Measurements from ENCODE around the gene PTPN6.

PTPN6 gene

DNA sequence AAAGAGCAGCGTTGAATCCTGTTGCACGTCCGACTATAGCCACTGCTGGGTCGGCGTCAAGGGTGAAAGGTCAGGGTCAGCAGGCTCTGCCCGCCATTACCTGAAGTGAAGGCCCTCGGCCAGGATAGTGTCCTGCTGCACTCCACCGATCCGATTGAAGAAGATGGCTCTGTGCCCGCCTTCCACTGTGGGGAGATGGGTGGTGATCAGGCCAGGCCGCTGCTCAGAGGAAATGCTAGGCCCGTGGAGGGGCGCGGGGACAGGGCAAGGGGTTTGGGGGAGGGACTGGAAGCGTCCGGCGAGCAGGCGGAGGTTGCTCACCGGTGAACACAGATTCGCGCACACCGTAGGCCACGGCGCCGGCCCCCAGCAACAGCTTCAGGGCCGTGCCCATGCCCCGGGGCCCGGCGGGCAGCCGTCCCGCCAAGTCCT is 19.0 kb downstream of the PTPN6 start:
- H3K4me3 ChIP-seq (ENCODE audit: low read length): peak overlapping the region; percentile 91
- H3K4me1 ChIP-seq (ENCODE audit: control insufficient read depth, insufficient read depth, low read length): peaks cover 15% of the 10 kb centered on the region
- H3K9ac ChIP-seq (ENCODE audit: low read depth, low read length): peak overlapping the region; percentile 97
- no peaks in the 10 kb centered on the region for H3K27me3 ChIP-seq (ENCODE audit: control insufficient read depth, insufficient read depth, low read length)
- H3K4me2 ChIP-seq (ENCODE audit: low read length): peak overlapping the region; percentile 96
- H3K36me3 ChIP-seq (ENCODE audit: insufficient read depth, low read length): peaks cover 57% of the 10 kb centered on the region
- no peaks in the 10 kb centered on the region for H3K9me3 ChIP-seq (replicated peaks; ENCODE audit: low read length)

DNA sequence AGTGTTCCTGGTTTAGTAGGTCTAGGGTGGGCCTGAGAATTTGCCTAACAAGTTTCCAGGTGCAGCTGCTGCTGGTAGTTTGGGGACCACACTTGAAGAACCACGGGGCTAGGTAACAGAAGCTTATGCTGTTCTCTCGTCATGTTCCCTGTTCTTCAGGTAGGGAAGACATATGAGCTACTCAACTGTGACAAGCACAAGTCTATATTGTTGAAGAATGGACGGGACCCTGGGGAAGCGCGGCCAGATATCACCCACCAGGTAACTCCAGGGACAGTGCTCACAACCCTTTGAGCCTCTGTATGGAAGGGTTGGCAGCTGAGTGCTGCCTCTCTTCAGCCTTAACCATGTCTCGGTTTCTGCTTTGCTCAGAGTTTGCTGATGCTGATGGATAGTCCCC is 23.0 kb downstream of the PTPN6 start:
- Histone ChIP-seq H3K9ac (ENCODE audit: low read depth, low read length) (no peak overlapping the region), H3K27me3 (ENCODE audit: control insufficient read depth, insufficient read depth, low read length) (no peaks in the 10 kb centered on the region), H3K4me2 (ENCODE audit: low read length) (no peak overlapping the region), H3K4me1 (ENCODE audit: control insufficient read depth, insufficient read depth, low read length) (peaks cover 7% of the 10 kb centered on the region), H3K36me3 (ENCODE audit: insufficient read depth, low read length) (peaks cover 57% of the 10 kb centered on the region), H3K9me3 (replicated peaks; ENCODE audit: low read length) (no peaks in the 10 kb centered on the region), H3K4me3 (ENCODE audit: low read length) (no peak overlapping the region)

GRCh38 chr12:6975297-6976032 is 24.3 kb downstream of the PTPN6 start:
- H3K4me1 ChIP-seq (ENCODE audit: control insufficient read depth, insufficient read depth, low read length): peaks cover 4% of the 10 kb centered on the region
- no peak overlapping the region for H3K9ac ChIP-seq (ENCODE audit: low read depth, low read length)
- H3K4me2 ChIP-seq (ENCODE audit: low read length): no peak overlapping the region
- peaks cover 57% of the 10 kb centered on the region for H3K36me3 ChIP-seq (ENCODE audit: insufficient read depth, low read length)
- no peaks in the 10 kb centered on the region for H3K27me3 ChIP-seq (ENCODE audit: control insufficient read depth, insufficient read depth, low read length)
- H3K4me3 ChIP-seq (ENCODE audit: low read length): no peak overlapping the region
- no peaks in the 10 kb centered on the region for H3K9me3 ChIP-seq (replicated peaks; ENCODE audit: low read length)

DNA sequence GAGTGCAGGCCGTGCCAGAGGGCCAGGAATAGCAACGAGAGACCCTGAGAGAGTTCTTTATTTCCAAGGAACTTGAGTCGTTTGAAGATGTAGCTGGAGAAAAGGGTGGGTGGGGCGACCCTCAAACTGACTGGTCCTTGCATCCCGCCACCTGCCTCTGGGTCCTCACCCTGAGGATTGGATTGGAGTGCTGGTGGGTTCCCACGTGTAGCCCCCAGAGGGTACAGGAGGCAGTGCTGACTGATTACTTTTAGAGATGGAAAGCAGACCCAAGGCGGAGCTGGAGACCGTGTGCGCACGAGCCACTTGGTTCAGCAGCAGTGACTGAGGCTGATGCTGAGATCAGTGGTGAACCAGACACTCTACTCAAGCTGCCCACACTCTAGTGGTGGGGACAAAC is 26.5 kb downstream of the PTPN6 start:
- peaks cover 57% of the 10 kb centered on the region for H3K36me3 ChIP-seq (ENCODE audit: insufficient read depth, low read length)
- no peaks in the 10 kb centered on the region for H3K9me3 ChIP-seq (replicated peaks; ENCODE audit: low read length)
- H3K4me2 ChIP-seq (ENCODE audit: low read length): no peak overlapping the region

DNA sequence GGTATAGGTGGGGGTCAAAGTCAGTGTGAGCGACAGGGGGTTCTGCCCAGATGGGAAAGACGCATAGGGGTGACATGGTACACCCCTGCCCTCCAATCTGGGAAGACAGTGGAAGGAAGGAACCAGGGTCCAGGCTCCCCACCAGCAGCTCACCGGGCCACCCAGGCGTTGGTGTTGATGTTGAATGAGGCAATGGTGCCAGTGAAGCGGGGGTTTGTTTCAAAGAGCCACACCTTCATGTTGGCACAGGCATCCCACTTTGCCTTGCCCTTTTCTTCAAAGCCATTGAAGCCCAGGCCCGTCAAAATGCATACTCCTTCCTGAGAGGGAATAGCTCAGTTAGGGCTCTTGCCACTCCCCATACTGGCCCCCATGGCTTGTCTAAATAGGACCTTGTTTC is 27.0 kb downstream of the PTPN6 start:
- Histone ChIP-seq H3K9me3 (replicated peaks; ENCODE audit: low read length) (no peaks in the 10 kb centered on the region), H3K36me3 (ENCODE audit: insufficient read depth, low read length) (peaks cover 60% of the 10 kb centered on the region), H3K9ac (ENCODE audit: low read depth, low read length) (no peak overlapping the region), H3K27me3 (ENCODE audit: control insufficient read depth, insufficient read depth, low read length) (no peaks in the 10 kb centered on the region), H3K4me3 (ENCODE audit: low read length) (no peak overlapping the region), H3K4me2 (ENCODE audit: low read length) (no peak overlapping the region), H3K4me1 (ENCODE audit: control insufficient read depth, insufficient read depth, low read length) (no peaks in the 10 kb centered on the region)

More for the DNA sequence above, 26.5 kb downstream of the PTPN6 start:
- Histone ChIP-seq H3K4me1 (ENCODE audit: control insufficient read depth, insufficient read depth, low read length) (no peaks in the 10 kb centered on the region), H3K27me3 (ENCODE audit: control insufficient read depth, insufficient read depth, low read length) (no peaks in the 10 kb centered on the region), H3K4me3 (ENCODE audit: low read length) (no peak overlapping the region), H3K9ac (ENCODE audit: low read depth, low read length) (no peak overlapping the region)

- Histone ChIP-seq H3K9ac (ENCODE audit: low read depth, low read length) (no peak overlapping the region), H3K27me3 (ENCODE audit: control insufficient read depth, insufficient read depth, low read length) (no peaks in the 10 kb centered on the region), H3K4me3 (ENCODE audit: low read length) (no peak overlapping the region), H3K4me1 (ENCODE audit: control insufficient read depth, insufficient read depth, low read length) (no peaks in the 10 kb centered on the region), H3K36me3 (ENCODE audit: insufficient read depth, low read length) (peaks cover 60% of the 10 kb centered on the region), H3K4me2 (ENCODE audit: low read length) (no peak overlapping the region), H3K9me3 (replicated peaks; ENCODE audit: low read length) (no peaks in the 10 kb centered on the region)
Measured at GRCh38 chr12:6978611-6979011, 27.5 kb downstream of the PTPN6 start.

DNA sequence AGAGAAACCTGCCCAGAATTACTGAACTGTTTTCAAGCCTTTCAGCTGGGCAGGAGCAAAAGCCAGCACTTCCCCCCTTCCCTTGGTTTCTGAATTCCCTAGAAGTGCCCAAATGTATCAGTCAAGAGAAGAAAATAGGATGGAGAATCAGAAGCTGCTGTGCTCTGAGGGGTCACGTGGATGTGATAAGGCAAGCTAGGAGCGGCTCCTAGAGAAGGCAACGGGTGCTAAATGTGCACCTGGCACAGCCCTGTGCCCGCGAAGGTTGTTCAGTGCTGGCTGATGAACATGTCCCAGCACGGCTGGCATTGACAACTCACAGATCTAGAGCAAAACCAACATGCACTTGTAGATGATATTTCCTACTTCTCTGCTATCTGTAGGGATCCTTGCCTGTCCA is 27.9 kb downstream of the PTPN6 start:
- no peaks in the 10 kb centered on the region for H3K27me3 ChIP-seq (ENCODE audit: control insufficient read depth, insufficient read depth, low read length)
- H3K9me3 ChIP-seq (replicated peaks; ENCODE audit: low read length): no peaks in the 10 kb centered on the region
- H3K4me2 ChIP-seq (ENCODE audit: low read length): no peak overlapping the region
- no peak overlapping the region for H3K9ac ChIP-seq (ENCODE audit: low read depth, low read length)
- peaks cover 59% of the 10 kb centered on the region for H3K36me3 ChIP-seq (ENCODE audit: insufficient read depth, low read length)
- H3K4me1 ChIP-seq (ENCODE audit: control insufficient read depth, insufficient read depth, low read length): no peaks in the 10 kb centered on the region
- H3K4me3 ChIP-seq (ENCODE audit: low read length): no peak overlapping the region

- no peak overlapping the region for H3K9ac ChIP-seq (ENCODE audit: low read depth, low read length)
- H3K4me2 ChIP-seq (ENCODE audit: low read length): no peak overlapping the region
- no peaks in the 10 kb centered on the region for H3K4me1 ChIP-seq (ENCODE audit: control insufficient read depth, insufficient read depth, low read length)
- H3K27me3 ChIP-seq (ENCODE audit: control insufficient read depth, insufficient read depth, low read length): no peaks in the 10 kb centered on the region
- peaks cover 59% of the 10 kb centered on the region for H3K36me3 ChIP-seq (ENCODE audit: insufficient read depth, low read length)
- no peak overlapping the region for H3K4me3 ChIP-seq (ENCODE audit: low read length)
- no peaks in the 10 kb centered on the region for H3K9me3 ChIP-seq (replicated peaks; ENCODE audit: low read length)
Measured at GRCh38 chr12:6979453-6979852, 28.3 kb downstream of the PTPN6 start.

DNA sequence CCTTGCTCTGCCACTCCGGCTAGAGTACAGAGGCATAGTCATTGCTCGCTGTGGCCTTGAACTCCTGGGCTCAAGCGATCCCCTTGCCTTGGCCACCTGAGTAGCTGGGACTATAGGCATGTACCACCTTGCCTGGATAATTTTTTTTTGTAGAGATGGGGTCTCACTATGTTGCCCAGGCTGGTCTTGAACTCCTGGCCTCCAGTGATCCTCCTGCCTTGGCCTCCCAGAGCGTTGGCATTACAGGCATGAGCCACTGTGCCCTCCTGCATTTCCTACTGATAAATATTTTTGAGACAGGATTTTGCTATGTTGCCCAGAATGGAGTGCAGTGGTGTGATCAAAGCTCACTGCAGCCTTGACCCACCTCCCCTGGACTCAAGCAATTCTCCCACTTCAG is 28.9 kb downstream of the PTPN6 start:
- Histone ChIP-seq H3K4me2 (ENCODE audit: low read length) (no peak overlapping the region), H3K4me1 (ENCODE audit: control insufficient read depth, insufficient read depth, low read length) (no peaks in the 10 kb centered on the region), H3K27me3 (ENCODE audit: control insufficient read depth, insufficient read depth, low read length) (no peaks in the 10 kb centered on the region), H3K4me3 (ENCODE audit: low read length) (no peak overlapping the region), H3K9me3 (replicated peaks; ENCODE audit: low read length) (no peaks in the 10 kb centered on the region), H3K9ac (ENCODE audit: low read depth, low read length) (no peak overlapping the region), H3K36me3 (ENCODE audit: insufficient read depth, low read length) (peaks cover 54% of the 10 kb centered on the region)

DNA sequence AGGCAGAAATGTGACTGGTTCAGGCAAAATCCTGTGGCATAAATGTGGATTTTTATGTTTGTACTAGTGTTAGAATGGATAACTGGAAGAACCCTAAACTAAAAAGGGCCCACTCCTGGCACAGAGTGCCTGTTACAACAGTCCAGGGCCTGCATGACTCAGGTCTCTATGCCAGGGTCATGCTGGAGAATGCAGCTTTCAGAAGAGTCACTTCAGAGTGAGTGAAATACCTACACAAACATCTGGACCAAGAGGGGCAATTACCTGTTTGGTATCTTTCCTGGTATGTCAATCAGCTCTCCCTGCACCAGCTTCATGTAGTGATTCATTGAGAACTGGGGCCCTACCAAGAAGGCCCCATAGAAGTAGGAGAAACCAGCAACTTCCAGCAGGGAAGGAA is 29.6 kb downstream of the PTPN6 start:
- no peaks in the 10 kb centered on the region for H3K27me3 ChIP-seq (ENCODE audit: control insufficient read depth, insufficient read depth, low read length)
- peaks cover 47% of the 10 kb centered on the region for H3K36me3 ChIP-seq (ENCODE audit: insufficient read depth, low read length)
- no peak overlapping the region for H3K4me3 ChIP-seq (ENCODE audit: low read length)
- no peaks in the 10 kb centered on the region for H3K4me1 ChIP-seq (ENCODE audit: control insufficient read depth, insufficient read depth, low read length)
- no peak overlapping the region for H3K9ac ChIP-seq (ENCODE audit: low read depth, low read length)
- no peak overlapping the region for H3K4me2 ChIP-seq (ENCODE audit: low read length)
- H3K9me3 ChIP-seq (replicated peaks; ENCODE audit: low read length): no peaks in the 10 kb centered on the region

DNA sequence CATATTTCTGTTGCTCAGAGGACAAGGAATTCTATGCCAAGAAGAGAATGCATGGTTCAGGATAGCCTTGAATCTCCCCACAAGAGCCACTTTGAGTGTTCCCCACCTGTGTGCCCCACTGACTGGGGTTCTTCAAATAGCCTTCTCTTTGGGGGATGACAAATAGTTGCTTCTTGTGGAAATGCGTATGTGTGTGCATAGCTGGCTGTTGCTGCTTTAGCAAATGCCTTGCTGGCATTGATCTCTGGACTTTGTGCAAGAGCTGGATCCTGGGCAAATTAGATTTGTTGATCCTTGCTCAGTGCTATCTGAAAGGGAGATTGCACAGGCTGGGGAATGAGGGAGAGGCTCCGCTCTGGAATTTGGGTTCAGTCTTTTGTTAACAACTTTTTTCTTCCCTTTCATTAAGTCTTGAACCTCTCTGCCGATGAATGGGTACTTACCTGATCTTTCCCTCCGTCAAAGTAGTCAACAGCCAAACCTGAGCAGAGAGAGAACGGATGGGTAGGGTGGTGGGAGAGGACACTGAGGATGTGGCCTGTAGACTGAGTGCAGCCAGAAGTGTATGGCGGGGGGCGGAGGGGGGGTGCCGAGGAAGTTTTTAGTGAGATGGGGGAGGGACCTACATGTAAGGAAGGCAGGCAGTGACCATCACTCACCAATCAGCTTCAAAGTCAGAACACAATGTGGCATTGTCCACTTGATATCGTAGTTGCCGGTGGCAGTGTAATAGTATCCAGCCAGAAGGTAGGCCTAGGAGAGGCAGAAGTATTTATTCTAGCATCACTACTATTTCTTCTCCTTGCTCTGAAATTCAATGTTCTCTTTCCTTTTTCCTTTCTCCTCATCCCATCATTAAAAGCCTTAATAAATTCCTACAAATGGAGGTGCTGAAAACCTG is 30.2 kb downstream of the PTPN6 start:
- H3K27me3 ChIP-seq (ENCODE audit: control insufficient read depth, insufficient read depth, low read length): no peaks in the 10 kb centered on the region
- no peak overlapping the region for H3K4me3 ChIP-seq (ENCODE audit: low read length)
- H3K36me3 ChIP-seq (ENCODE audit: insufficient read depth, low read length): peaks cover 41% of the 10 kb centered on the region
- no peak overlapping the region for H3K4me2 ChIP-seq (ENCODE audit: low read length)
- no peak overlapping the region for H3K9ac ChIP-seq (ENCODE audit: low read depth, low read length)
- no peaks in the 10 kb centered on the region for H3K9me3 ChIP-seq (replicated peaks; ENCODE audit: low read length)
- H3K4me1 ChIP-seq (ENCODE audit: control insufficient read depth, insufficient read depth, low read length): no peaks in the 10 kb centered on the region
